ENCODE measurements around the gene ITSN1.
"Not testable (repeated sequence)": the region's sequence is repeated elsewhere in the genome, so short reads cannot be mapped to it uniquely, and the experiment has no call there.

ITSN1 gene

GRCh38 chr21:33866826-33867225 is 224.5 kb downstream of the ITSN1 start:
- DNase-seq (ENCODE audit: low spot score), result no peak
- POLR2A ChIA-PET (ENCODE audit: low non-redundant PET), result no interaction called here
- TF ChIP-seq CTCF (conservative IDR thresholded peaks at IDR 0.05; ENCODE audit: low read depth), result no peak
- CTCF ChIA-PET, result no interaction called here
- no peak overlapping the region for H3K27ac ChIP-seq

DNA sequence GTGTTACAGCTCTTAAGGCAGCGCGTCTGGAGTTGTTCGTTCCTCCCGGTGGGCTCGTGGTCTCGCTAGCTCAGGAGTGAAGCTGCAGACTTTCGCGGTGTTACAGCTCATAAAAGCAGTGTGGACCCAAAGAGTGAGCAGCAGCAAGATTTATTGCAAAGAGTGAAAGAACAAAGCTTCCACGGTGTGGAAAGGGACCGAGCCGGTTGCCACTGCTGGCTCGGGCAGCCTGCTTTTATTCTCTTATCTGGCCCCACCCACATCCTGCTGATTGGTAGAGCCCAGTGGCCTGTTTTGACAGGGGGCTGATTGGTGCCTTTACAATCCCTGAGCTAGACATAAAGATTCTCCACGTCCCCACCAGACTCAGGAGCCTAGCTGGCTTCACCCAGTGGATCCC is 225.6 kb downstream of the ITSN1 start:
- H3K27ac ChIP-seq; DNase-seq (ENCODE audit: low spot score); POLR2A ChIA-PET (ENCODE audit: low non-redundant PET); CTCF ChIA-PET: not testable (repeated sequence)

GRCh38 chr21:33869873-33870272 is 227.6 kb downstream of the ITSN1 start:
- no peak for TF ChIP-seq CTCF (conservative IDR thresholded peaks at IDR 0.05; ENCODE audit: low read depth)
- no peak for DNase-seq (ENCODE audit: low spot score)
- ChIA-PET POLR2A (ENCODE audit: low non-redundant PET) (interaction anchor here (0.6 kb wide), 1 partner anchor 285 kb away, joined by 7 read pairs; no protein-coding TSS in a partner anchor), CTCF (no interaction called here)
- H3K27ac ChIP-seq, result no peak overlapping the region

- POLR2A ChIA-PET (ENCODE audit: low non-redundant PET), result no interaction called here
- no peak for TF ChIP-seq CTCF (conservative IDR thresholded peaks at IDR 0.05; ENCODE audit: low read depth)
- no peak overlapping the region for H3K27ac ChIP-seq
- CTCF ChIA-PET, result no interaction called here
- DNase-seq (ENCODE audit: low spot score), result no peak
Measured at GRCh38 chr21:33870768-33871167, 228.5 kb downstream of the ITSN1 start.

GRCh38 chr21:33871171-33871570 is 228.9 kb downstream of the ITSN1 start:
- no peak for DNase-seq (ENCODE audit: low spot score)
- ChIA-PET POLR2A (ENCODE audit: low non-redundant PET) (no interaction called here), CTCF (no interaction called here)
- TF ChIP-seq CTCF (conservative IDR thresholded peaks at IDR 0.05; ENCODE audit: low read depth), result no peak
- no peak overlapping the region for H3K27ac ChIP-seq

DNA sequence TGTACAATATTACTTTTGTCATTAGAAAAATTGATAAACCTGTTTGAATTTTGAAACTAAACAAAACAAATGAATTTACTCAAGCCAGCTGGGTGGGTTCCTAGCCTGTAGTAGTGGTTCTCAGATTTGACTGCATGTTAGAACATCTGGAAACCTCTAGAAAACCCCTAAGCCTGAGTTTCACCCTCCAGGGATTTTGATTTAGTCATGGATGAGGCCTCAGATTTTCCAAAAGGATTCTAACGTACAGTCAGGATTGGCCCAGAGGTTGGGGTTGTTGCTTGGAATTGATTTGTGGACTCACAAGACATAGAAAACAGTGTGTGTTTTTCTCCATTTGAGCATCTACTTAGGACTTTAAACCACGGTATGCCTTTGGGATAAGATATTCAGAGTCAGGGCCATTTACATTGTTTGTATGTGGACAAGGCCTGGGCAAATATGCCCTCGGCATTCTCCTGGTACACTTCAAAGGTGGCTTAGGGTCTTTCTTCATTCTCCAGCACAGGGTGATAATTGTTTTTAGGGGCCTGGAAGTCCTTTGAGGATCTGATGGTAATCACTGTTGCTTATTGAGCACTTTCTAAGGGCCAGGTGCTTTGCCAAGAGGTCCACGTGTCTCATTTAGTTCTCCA is 230.7 kb downstream of the ITSN1 start:
- POLR2A ChIA-PET (ENCODE audit: low non-redundant PET), result no interaction called here
- H3K27ac ChIP-seq, result no peak overlapping the region
- TF ChIP-seq CTCF (conservative IDR thresholded peaks at IDR 0.05; ENCODE audit: low read depth), result no peak
- no peak for DNase-seq (ENCODE audit: low spot score)
- CTCF ChIA-PET, result interaction anchor here (0.7 to 1.0 kb wide), 5 partner anchors 28 to 330 kb away, joined by 3 to 5 read pairs (median 3); no protein-coding TSS in a partner anchor

DNA sequence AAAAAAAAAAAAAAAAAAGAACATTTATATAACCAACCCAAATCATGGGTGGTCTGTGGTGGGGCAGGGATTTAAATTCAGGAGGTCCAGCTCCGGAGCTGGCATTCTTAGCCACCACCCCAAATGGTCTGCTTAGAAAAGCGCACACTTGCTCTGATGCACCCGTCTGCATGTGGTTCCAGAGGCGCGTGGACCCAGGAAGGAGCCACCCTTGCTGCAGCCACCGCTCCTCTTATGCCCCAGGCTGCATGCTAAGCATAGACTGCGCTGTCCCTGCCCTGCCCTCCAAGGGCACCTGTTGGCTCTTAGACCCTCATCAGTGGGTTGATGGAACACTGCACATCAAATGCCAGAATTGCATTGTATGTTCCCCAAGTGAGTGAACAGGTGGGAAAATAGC is 231.9 kb downstream of the ITSN1 start:
- CTCF ChIA-PET, result no interaction called here
- H3K27ac ChIP-seq, result no peak overlapping the region
- no peak for DNase-seq (ENCODE audit: low spot score)
- no peak for TF ChIP-seq CTCF (conservative IDR thresholded peaks at IDR 0.05; ENCODE audit: low read depth)
- POLR2A ChIA-PET (ENCODE audit: low non-redundant PET), result no interaction called here

Measured in RWPE1 (cell line).